IPS-15b (cell line): ENCODE results near the gene ZNF778.

Experiments used
- H3K27me3 ChIP-seq: one replicate; pipeline ENCODE4 v1.6.1; 2013; ENCODE audit warnings: low read length; ENCODE audit not compliant: control insufficient read depth, insufficient read depth
- H3K36me3 ChIP-seq: one replicate; pipeline ENCODE4 v1.6.1; 2013; ENCODE audit warnings: low read length; ENCODE audit not compliant: control insufficient read depth, insufficient read depth
- H3K4me1 ChIP-seq: one replicate; pipeline ENCODE4 v1.6.1; 2013; ENCODE audit warnings: mild to moderate bottlenecking, low read length; ENCODE audit not compliant: control insufficient read depth, insufficient read depth
- H3K4me3 ChIP-seq: one replicate; pipeline ENCODE4 v1.5.1; 2013; ENCODE audit warnings: low read depth, low read length
- H3K9ac ChIP-seq: one replicate; pipeline ENCODE4 v1.6.1; 2013; ENCODE audit warnings: low read depth, mild to moderate bottlenecking, low read length
- H3K9me3 ChIP-seq: one replicate; pipeline ENCODE4 v1.6.1; 2013; ENCODE audit warnings: mild to moderate bottlenecking, low read length; ENCODE audit not compliant: control insufficient read depth, insufficient read depth

ZNF778 gene

DNA sequence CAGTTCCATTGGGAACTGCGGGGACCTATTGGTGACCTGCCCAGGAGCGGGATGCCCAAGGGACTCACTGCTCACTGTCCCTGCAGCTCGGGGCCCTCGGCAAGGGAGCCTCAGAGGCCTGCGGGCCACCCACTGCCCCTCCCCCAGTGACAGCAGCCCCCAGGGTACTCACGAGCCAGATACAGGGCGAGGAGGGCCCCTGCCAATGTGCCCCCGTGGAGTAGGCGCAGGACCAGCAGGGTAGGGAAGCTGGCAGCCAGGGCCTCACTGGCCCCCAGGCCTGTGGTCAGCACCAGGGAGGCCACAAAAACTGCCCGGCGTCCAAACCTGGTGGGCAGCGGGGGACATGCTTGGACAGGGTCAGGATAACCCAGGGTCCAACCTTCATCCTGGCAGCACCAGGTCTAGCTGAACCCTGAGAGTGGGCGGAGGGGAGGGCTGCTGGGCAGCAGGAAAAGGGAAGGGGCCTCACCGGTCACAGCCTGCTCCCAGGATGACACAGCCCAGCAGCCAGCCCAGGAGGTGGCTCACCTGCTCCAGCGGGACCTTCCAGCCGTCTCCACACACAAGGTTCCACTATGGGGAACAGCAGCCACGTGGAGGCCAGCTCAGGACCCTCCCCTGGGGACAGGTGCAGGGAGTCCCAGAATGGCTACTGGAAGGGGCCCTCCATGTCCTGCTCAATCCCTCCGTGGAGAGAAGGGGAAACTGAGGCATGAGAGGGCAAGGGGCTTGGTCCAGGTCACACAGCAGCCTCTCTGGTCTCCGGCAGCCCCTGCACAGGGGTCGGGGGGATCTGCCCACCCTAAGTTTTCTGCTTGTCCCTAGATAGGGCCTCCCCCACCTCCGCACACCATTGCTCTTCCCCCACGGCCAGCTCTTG, 18.0 kb upstream of the ZNF778 start:
- Histone ChIP-seq H3K9me3 (no peaks in the 10 kb centered on the region), H3K36me3 (peaks cover 4% of the 10 kb centered on the region), H3K4me3 (peak overlapping the region; percentile 52), H3K27me3 (peaks cover 33% of the 10 kb centered on the region), H3K4me1 (no peaks in the 10 kb centered on the region), H3K9ac (no peak overlapping the region)

DNA sequence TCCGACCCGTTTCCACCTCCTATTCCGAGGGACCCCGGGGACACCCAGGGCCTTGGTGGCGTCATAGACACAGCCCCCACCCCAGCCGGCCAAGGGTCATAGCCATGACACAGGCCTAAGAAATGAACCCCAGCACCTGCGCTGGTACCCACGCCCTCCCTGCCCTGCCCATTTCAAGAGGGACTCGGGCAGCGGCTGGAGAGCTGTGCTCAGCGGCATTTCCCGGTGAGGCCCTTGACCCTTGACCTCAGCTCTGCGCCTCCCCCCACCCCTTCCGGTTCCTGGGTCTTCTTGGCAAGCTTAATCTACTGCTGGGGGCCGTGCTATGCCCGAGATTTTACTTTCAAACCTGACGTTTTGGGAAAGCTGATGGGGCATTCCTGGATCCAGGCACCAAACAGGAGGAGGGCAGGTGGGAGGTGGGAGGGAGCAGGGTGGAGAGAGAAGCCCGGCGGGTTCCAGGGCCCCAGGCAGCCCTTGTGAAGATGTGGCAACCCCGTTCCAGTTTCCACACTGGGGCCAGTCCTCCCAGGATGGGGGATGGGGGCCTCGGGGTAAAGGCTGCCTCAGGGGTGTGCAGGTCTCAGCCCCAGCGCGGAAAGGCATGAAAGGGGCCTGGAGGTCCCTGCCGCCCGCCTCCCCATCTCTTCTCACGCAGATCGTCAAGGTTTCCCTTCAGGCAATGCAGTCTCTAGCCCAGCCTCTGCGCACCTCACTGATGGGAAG, 17.2 kb upstream of the ZNF778 start, which contains the start of gene SLC22A31:
Gene SLC22A31 (minus strand): TSS at position 414 of the 726 bp plus-strand sequence. CDS start 36 bp downstream, at position 378.
- Histone ChIP-seq H3K4me1 (no peaks in the 10 kb centered on the region), H3K9me3 (no peaks in the 10 kb centered on the region), H3K36me3 (peaks cover 4% of the 10 kb centered on the region), H3K27me3 (peaks cover 34% of the 10 kb centered on the region), H3K4me3 (peak within 1 kb of the TSS; percentile 56), H3K9ac (no peak within 1 kb of the TSS)

DNA sequence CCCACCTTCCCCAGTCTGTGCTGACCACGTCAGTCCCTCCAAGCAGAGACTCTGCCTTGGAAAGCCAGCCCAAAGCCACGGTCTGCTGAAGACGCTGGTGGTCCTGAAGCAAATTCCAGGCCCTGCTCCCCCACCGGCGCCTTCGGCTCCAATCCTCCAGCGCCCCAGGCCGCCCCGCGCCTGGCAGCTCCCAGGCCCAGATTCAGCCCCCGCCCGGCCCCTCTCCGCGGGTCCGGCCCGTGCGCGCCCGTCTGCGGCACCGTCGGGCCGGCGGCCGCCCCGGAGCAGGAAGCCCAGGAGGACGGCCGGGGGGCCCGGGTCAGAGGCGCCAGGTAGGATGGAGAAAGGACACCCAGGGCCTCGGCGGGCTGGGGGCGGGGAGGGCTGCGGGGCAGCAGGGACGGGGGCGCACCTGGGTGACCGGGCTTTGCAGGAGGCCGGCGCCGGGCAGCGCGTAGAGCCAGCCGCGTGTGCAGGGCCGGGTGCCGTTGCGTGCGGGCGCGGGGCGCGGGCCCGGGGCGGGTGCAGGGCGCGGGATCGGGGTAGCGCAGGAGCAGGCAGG, 16.6 kb upstream of the ZNF778 start:
- no peaks in the 10 kb centered on the region for H3K9me3 ChIP-seq
- peaks cover 34% of the 10 kb centered on the region for H3K27me3 ChIP-seq
- peak overlapping the region; percentile 56 for H3K4me3 ChIP-seq
- peaks cover 4% of the 10 kb centered on the region for H3K36me3 ChIP-seq
- no peaks in the 10 kb centered on the region for H3K4me1 ChIP-seq
- H3K9ac ChIP-seq: no peak overlapping the region

DNA sequence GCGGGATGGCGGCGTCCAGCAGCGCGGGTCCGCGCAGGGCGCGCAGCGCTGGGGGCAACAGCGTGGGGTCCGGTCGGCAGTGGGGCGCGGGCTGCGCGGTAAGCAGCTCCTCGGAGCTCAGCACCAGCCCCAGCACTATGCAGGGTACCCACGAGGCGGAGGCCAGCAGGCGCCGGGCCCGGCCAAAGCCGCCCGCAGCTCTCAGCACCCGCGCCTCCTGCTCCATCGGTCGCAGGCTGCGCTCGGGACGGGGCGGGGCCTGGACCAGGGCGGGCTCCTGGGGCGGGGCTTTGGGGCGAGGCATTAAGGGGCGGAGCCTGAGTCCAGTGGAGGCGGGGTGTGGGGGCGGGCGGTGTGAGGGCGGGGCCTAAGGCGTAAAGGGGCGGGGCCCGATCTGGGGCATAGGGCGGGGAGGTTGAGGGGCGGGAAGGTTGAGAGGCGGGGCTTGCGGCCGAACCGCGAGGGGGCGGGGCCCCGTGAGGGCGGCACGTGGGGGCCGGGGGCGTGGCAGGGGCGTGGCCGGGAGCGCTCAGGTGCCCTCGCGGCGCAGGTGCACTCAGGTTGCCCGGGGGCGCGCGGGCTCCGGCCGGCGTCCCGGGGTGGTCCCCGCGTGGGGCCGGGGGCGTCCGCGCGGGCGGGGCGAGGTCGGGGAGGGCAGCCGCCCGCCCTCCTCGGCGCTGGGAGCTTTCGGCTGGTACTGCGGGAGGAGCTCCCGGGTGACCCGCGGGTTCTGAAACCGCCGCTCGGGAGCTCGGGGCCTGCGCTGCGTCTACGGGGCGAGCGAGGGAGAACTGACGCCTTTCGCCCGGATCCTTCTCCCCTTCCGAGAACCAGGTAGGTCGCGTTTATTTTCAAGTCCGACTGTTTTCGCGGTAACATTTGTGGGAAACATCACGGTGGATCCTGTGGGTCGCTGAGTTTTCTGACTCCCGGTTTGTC, 15.8 kb upstream of the ZNF778 start:
- Histone ChIP-seq H3K27me3 (peaks cover 34% of the 10 kb centered on the region), H3K9me3 (no peaks in the 10 kb centered on the region), H3K36me3 (peaks cover 4% of the 10 kb centered on the region), H3K4me3 (peak overlapping the region; percentile 56), H3K9ac (no peak overlapping the region), H3K4me1 (no peaks in the 10 kb centered on the region)

DNA sequence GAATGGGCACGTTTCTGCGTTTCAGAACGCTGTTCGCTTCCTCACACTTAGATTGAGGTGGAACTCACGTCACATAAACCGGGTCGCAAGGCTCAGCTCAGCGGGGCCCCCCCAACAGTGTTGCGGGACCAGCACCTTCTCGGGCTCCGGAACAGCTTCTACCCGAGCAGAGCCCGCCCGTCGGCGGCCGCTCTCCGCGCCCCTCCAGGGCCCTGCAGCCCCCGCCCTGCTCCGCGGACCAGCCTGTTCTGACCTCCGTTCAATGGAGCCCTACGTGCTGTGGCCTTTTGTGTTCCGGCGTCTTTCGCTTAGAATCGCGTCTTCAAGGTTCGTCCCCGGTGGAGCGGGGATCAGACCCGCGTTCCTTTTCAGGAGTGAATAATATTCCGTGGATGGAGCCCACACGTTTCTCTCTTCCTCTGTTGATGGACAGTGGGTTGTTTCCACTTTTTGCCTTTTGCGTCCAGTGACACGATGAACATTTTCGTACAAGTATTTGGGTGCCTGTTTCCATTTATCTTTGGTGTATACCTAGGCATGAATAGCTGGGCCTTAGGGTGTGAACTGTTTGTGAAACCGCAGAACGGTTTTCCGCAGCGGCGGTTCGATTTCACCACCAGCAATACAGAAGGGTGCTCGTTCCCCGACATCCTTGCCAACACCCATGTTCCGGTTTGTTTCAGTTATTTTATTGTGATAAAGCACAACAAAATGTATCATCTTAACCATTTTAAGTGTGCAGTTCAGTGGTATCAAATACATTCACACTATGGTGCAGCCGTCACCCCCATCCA, 14.9 kb upstream of the ZNF778 start:
- H3K4me3 ChIP-seq: peak overlapping the region; percentile 33
- peaks cover 4% of the 10 kb centered on the region for H3K36me3 ChIP-seq
- no peaks in the 10 kb centered on the region for H3K4me1 ChIP-seq
- H3K9ac ChIP-seq: no peak overlapping the region
- no peaks in the 10 kb centered on the region for H3K9me3 ChIP-seq
- H3K27me3 ChIP-seq: peaks cover 34% of the 10 kb centered on the region

DNA sequence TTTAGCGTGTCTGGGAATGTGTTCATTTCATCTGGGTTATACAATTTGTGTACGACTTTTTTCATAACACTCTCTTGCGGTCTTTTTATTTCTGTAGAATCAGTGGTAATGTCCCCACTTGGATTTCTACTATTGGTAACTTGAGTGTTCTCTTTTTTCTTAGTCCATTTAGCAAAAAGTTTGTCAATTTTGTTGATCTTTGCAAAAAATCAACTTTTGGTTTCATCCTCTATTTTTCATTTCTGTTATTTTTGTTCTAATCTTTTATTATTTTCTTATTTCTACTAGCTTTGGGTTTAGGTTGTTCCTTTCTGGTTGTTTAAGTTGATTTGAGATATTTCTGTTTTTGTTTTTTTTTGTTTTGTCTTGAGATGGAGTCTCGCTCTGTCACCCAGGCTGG, 9.5 kb upstream of the ZNF778 start:
- Histone ChIP-seq H3K9me3 (no peaks in the 10 kb centered on the region), H3K36me3 (no peaks in the 10 kb centered on the region), H3K9ac (no peak overlapping the region), H3K27me3 (peaks cover 16% of the 10 kb centered on the region), H3K4me3 (no peak overlapping the region), H3K4me1 (no peaks in the 10 kb centered on the region)

DNA sequence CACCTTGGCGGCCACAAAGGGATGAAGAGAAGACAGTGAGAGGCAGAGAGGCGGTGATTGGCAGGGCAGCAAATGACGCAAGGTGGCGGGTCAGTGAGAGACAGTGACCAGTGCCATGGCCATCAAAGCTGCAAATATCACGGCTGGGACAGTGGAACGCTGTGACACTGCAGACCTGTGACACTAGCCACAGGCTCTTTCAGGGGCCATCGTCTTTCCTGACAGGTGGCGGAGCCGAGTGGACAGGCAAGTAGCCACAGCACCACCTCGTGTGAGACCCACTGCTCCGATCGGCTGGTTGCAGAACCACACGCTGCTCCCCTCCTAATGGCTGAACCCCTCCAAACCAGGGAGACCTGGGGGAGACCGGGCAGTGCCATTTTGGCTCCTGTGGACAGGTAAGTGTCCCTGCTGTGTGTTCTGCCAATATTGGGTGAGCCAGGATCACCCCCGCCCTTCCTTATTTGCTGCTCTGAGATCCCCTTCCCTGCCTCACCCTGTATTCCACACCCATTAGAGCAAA, 7.9 kb upstream of the ZNF778 start:
- H3K4me1 ChIP-seq: no peaks in the 10 kb centered on the region
- no peak overlapping the region for H3K4me3 ChIP-seq

DNA sequence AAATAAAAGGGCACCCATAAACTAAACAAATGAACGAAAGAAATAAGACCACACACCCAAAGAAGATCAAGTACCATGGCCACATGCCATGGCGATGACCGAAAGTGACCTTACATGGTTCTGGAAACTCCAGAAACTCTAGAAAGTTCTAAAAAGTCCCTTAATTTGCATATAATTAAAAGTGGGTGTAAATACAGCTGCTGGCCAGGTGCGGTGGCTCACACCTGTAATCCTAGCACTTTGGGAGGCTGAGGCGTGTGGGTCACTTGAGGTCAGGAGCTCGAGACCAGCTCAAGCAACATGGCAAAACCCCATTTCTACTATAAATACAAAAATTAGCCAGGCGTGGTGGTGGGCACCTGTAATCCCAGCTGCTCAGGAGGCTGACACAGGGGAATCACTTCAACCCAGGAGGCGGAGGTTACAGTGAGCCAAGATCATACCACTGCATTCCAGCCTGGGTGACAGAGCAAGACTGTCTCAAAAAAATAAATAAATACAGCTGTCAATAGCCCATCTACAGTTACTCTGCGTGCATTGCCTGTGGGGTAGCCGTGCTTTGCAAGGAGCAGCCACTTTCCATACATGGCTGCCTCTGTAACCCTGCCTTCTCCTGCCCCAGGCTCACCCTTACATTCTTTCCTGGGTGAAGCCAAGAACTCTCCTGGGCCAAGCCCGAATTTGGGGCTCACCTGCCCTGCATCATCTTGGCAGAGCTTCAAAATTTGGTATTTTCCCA, 7.2 kb upstream of the ZNF778 start:
- Histone ChIP-seq H3K4me1 (no peaks in the 10 kb centered on the region), H3K36me3 (no peaks in the 10 kb centered on the region), H3K27me3 (no peaks in the 10 kb centered on the region), H3K4me3 (no peak overlapping the region), H3K9ac (no peak overlapping the region), H3K9me3 (no peaks in the 10 kb centered on the region)

More for the DNA sequence above, 7.9 kb upstream of the ZNF778 start:
- H3K27me3 ChIP-seq: no peaks in the 10 kb centered on the region
- H3K36me3 ChIP-seq: no peaks in the 10 kb centered on the region
- no peak overlapping the region for H3K9ac ChIP-seq
- H3K9me3 ChIP-seq: no peaks in the 10 kb centered on the region

DNA sequence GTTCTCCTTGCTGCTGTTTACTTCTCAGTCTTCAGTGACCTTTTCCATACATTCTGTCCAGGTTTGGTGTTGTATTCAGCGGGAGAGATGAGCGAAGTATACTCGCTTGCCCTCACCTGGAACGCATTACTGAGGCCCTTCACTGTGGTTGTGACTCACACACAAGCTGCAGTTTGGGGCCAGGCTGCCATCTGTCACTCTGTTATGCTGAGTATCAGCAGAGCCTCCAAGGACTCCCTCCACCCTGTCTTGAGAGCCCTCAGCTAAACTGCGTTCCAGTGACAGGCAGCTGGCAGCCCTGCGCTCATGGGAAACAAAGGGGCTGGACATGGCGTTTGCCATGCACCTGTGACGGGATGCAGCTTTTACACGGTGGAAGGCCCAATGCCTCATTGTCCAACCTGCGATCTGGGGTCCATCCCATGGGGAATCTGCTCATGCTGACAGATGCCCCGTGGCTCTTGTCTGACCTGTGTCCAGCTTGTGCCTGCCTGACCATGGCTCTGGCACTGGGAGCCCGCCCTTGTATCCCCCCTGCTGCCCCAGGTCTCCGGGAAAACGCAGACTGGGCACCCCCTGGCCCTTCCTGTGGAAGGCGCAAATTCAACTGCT, 6.5 kb upstream of the ZNF778 start:
- H3K4me1 ChIP-seq: no peaks in the 10 kb centered on the region
- no peak overlapping the region for H3K9ac ChIP-seq
- no peaks in the 10 kb centered on the region for H3K27me3 ChIP-seq
- H3K36me3 ChIP-seq: no peaks in the 10 kb centered on the region
- no peaks in the 10 kb centered on the region for H3K9me3 ChIP-seq
- no peak overlapping the region for H3K4me3 ChIP-seq
